ENCODE measurements around the gene MATN3.

DNA sequence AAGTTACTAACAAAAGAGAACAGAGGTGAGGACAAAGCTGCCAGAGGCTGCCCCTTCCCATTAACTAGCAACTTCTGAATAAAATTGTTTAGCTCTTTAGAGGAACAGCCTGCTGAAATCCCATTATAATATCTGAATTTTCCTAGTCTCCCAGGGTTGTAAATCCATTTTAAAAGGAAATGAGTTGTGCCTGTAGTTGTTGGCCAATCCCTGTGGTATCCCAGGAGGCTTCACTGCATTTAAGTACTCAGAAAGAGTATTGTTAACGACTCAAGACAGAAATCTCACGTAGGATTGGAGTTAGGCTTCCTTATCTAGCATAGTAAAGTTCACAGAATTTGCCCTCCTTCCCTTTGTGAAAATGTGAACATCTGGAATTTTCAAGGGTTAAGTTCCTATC, 30.1 kb upstream of the MATN3 start:
- TF ChIP-seq, protein P1, sequence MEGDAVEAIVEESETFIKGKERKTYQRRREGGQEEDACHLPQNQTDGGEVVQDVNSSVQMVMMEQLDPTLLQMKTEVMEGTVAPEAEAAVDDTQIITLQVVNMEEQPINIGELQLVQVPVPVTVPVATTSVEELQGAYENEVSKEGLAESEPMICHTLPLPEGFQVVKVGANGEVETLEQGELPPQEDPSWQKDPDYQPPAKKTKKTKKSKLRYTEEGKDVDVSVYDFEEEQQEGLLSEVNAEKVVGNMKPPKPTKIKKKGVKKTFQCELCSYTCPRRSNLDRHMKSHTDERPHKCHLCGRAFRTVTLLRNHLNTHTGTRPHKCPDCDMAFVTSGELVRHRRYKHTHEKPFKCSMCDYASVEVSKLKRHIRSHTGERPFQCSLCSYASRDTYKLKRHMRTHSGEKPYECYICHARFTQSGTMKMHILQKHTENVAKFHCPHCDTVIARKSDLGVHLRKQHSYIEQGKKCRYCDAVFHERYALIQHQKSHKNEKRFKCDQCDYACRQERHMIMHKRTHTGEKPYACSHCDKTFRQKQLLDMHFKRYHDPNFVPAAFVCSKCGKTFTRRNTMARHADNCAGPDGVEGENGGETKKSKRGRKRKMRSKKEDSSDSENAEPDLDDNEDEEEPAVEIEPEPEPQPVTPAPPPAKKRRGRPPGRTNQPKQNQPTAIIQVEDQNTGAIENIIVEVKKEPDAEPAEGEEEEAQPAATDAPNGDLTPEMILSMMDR (conservative IDR thresholded peaks at IDR 0.05; ENCODE audit: low read length) = no peak
- no peak for TF ChIP-seq EZH2phosphoT487 (IDR thresholded peaks at IDR 0.05; ENCODE audit: borderline replicate concordance)
